PFSK-1 (cell line): ENCODE data around the gene KCNJ9.

Source experiments
- FOXP2 ChIP-seq: optimal IDR thresholded peaks from 2 replicates; pipeline ENCODE3; 2011; ENCODE audit warnings: borderline replicate concordance, control low read depth, inconsistent platforms; ENCODE audit not compliant: insufficient read depth; ENCODE audit errors: extremely low read length, extremely low read depth
- POLR2AphosphoS5 ChIP-seq: IDR thresholded peaks from 2 replicates; pipeline ENCODE4 v1.6.1; 2012; ENCODE audit warnings: low read depth, mild to moderate bottlenecking, control low read depth, low read length, moderate library complexity
- REST ChIP-seq, 2 experiments: IDR thresholded peaks; 2 replicates each; pipeline versions ENCODE4 v1.6.1 to v1.8.0; 2011 to 2012; ENCODE audit warnings: low read depth in 2 of 2, low read length in 2 of 2, control low read depth in 1 of 2, inconsistent platforms in 1 of 2, mild to moderate bottlenecking in 1 of 2, moderate library complexity in 1 of 2; ENCODE audit not compliant: insufficient read depth in 1 of 2
- SIN3A ChIP-seq: IDR thresholded peaks from 2 replicates; pipeline ENCODE4 v1.6.1; 2012; ENCODE audit warnings: mild to moderate bottlenecking, low read length, moderate library complexity, borderline replicate concordance; ENCODE audit not compliant: insufficient read depth
- TAF1 ChIP-seq: IDR thresholded peaks from 2 replicates; pipeline ENCODE4 v1.6.1; 2012; ENCODE audit warnings: low read length, control low read depth, borderline replicate concordance; ENCODE audit not compliant: insufficient read depth

GRCh38 chr1:160120797-160121196 lies 39.5 kb downstream of the KCNJ9 start:
- TF ChIP-seq REST (IDR thresholded peaks at IDR 0.05; ENCODE audit: insufficient read depth in 1 of 2, low read depth in 2 of 2, low read length in 2 of 2) (no peak), SIN3A (no peak), TAF1 (no peak), POLR2AphosphoS5 (no peak), FOXP2 (no peak)
